NCI-H2171 treated with DMSO at 0.1 percent for 48 hours (cell line): ENCODE data around the gene THAP11.
"Not testable (repeated sequence)": the region's sequence is repeated elsewhere in the genome, so short reads cannot be mapped to it uniquely, and the experiment has no call there.

ENCODE experiments used
- DNase-seq: peaks from one replicate; lab custom pipeline; 2025; lab: John Stamatoyannopoulos, UW

THAP11 gene

DNA sequence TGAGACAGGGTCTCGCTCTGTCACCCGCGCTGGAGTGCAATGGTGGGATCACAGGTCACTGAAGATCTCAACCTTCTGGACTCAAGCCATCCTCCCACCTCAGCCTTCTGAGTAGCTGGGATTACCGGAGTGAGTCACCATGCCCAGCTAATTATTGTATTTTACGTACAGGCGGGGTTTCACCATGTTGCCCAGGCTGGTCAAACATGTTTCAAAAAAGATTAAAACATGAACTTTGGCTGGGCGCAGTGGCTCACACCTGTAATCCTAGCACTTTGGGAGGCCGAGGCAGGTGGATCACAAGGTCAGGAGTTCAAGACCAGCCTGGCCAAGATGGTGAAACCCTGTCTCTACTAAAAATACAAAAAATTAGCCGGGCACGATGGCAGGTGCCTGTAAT is 4.9 kb upstream of the THAP11 start:
- not testable (repeated sequence) for DNase-seq

DNA sequence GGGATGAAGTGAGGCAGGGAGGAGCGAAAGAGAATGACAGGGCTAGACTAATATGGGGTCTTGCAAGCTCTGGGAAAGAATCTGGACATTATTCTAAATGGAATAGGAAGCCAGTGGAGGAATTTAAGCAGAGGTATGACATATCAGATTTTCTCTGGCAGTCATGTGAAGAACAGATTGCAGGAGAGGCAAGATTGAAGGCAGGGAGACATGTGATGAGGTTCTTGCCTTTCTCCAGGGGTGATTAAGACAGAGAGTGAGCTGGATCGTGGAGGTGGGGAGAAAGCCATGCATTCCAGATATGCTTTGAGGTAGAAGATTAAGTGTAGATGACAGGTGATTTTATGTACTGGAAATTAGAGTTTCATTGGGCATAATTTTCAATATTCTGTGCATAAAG is 4.3 kb upstream of the THAP11 start:
- DNase-seq: no peak

DNA sequence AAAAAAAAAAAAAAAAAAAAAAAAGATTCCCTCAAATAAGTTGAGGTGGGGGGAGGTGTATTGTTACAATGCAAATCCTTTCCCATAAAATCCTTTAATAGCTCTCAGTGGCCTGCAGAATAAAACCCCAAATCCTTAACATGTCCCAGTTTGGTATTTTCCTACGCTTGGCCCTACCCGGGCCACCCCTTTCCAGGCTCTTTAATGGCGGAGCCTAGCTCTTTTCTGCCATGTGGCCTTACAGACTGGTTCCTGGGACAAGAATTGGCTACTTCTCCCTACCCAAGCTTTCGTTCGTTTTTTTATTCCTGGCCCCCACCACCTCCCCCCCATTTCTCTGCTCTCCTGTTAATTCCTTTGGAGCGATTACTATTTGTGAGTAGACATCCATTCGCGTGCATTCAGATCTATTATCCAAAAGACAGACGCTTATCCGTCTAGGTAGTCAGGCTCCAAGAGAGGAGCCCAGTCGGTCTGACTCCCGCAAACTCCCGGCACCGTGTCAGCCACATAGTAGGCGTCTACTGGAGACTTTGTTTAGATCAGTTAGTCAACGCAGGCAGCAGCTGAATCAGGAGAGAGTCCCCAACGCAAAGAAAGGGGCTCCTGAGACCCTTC is 813 bp upstream of the THAP11 start:
- DNase-seq: no peak

DNA sequence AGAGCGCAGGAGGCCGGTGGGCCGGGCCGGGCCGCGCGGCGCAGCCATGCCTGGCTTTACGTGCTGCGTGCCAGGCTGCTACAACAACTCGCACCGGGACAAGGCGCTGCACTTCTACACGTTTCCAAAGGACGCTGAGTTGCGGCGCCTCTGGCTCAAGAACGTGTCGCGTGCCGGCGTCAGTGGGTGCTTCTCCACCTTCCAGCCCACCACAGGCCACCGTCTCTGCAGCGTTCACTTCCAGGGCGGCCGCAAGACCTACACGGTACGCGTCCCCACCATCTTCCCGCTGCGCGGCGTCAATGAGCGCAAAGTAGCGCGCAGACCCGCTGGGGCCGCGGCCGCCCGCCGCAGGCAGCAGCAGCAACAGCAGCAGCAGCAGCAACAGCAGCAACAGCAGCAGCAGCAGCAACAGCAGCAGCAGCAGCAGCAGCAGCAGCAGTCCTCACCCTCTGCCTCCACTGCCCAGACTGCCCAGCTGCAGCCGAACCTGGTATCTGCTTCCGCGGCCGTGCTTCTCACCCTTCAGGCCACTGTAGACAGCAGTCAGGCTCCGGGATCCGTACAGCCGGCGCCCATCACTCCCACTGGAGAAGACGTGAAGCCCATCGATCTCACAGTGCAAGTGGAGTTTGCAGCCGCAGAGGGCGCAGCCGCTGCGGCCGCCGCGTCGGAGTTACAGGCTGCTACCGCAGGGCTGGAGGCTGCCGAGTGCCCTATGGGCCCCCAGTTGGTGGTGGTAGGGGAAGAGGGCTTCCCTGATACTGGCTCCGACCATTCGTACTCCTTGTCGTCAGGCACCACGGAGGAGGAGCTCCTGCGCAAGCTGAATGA is 606 bp downstream of the THAP11 start:
- DNase-seq: peak; percentile 58

DNA sequence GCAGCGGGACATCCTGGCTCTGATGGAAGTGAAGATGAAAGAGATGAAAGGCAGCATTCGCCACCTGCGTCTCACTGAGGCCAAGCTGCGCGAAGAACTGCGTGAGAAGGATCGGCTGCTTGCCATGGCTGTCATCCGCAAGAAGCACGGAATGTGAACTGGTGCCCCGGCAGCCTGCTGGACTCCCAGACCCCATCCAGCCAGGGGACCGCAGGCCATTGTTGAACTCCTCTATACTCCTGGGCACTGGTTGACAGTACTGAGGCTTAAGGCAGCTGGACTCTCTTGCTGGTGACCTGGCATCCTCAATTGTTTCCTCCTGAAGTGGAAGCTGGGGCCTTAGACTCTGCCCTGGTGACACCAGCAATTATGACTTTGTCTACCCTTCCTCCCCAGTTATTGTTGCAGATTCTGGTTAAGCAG is 1.2 kb downstream of the THAP11 start:
- no peak for DNase-seq

DNA sequence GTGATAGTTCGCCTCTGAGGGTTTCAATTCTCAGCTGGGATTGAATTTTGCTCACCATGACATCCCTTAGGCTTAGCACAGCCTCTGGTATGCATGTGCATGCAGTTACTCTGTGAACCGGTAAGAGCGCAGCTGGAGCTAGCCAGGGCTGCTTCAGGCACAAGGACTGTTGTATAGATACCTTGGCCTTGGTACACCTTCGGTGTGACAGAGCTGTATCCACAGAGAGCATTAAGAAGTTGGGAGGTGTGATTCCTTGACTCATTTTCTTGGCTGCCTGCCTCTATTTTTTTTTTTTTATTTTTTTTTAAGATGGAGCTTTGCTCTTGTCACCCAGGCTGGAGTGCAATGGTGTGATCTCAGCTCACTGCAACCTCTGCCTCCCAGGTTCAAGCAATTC is 2.4 kb downstream of the THAP11 start:
- no peak for DNase-seq

DNA sequence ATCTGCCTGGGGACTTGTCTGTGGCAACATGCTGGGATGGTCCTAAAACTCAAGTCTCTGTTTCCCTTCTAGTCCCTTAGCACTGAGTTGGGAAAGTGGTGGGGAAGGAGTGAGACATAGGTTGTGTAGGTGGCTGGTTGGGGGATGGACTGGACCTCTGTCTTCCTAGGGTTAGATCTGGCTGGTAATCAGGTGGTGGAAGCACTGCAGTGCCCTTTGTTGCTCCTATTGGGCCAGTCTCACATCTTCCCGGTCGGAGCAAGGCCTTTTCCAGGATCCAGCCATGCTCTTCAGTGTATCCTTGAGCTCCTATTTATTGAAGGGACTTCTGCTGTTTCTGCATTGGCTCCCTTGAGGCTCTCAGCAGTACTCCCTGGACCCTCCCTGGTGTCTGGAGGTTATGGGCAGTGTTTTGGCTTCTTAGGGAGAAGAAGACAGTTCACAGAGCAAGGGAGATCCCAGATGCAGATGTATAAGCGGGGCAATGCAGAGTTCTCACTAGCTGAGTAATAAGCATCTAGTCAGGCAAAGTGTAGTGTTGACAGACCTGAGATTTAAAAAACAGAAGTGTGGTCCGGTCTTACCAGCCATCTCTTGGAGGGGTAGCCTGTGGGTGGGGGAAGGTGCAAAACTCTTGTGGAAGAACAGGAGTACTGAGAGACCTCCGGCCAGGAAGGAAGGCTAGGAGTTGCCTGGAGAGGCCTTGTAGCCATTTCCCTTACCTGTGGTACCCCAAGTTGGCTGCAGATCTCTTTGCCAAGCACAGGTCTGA is 3.4 kb downstream of the THAP11 start:
- peak; percentile 6 for DNase-seq

DNA sequence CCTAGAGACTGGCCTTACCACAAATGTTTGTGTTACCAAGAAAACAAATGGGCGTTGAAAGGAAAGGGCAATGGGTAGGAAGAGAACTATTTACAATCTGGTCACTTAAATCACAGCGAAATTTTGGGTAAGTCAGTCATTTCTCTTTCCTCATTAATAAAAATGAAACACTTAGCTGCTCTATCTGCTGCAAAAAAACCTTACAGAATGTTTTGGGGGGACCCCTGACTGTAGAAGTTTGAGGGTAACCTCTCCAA is 3.9 kb downstream of the THAP11 start:
- no peak for DNase-seq

DNA sequence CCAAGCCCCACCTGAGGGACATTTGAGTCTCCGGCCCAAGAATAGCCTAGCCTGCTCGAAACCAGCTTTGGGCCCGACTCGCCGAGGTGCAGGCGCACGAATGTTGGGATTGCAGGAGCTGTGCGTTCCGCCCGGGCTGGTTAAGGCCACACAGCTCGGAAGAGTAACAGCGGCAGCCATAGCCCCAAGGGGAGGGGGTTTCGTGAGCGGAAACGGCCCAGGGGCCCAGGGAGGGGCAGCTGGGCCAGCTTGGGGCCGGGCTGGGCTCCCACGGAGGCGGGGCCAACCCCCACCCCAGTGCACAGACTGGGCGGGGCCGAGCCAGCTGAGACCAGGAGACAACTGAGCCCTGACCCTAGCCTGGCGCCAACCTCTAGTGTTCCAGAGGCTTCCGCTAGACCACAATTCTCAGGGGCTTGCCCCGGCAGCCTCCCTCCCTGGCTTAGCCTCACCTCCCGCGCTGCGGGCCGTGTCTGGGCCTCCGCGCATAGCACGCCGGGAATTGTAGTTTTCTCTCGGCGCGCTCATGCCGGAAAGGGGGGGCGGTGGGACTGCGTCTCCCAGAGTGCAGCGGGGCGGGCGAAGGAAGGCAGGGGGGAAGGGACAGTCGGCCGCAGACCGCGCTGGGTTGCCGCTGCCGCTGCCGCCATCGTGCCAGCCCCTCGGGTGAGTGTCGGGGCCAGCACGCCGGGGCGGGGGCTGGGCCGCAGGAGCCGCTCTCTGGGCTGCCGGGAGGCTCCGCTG is 4.4 kb downstream of the THAP11 start, which contains the start of gene NUTF2:
Gene NUTF2 (plus strand): TSS at position 614 of the 744 bp plus-strand sequence. CDS start 18,198 bp downstream, outside the sequence.
- DNase-seq: peak; percentile 96

DNA sequence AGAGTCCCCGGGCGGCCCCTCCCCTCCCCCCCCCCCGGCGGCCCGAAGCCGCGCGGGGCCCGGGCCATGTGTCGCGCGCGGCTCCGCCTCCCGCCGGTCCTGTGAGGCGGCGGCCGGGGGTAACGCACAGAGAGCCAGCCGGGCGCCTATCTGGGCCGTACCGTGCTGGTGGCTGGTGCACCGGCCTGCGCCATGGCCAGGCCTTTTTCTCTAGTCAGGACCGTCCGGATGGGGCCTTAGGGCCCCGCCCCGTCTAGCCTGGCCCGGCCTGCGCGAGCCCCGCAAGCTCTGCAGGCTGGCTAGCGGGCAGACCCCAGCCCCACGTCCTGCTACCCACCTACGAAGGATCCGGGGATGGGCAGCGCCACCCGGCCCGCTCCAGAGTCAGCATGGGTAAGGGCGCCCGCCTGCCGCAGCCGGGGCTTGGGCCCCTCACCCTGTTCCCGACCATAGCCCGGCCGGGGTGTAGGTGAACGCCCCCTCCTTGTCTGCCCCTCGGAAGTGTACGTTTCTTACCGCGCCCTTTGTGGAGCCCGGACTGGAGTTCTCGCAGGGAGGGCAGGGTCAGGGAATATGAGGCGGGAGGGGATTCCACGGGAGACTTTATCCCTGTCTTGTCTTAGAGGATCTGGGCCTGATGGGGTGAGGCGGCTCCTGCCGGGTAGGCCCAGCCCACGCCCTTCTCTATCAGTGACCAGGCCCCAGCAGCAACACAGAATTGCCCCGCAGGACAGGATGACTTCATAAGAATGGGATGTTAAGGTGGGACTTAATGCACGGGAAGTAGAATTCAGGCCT is 5.1 kb downstream of the THAP11 start, which contains the start of gene CENPT:
Gene CENPT (minus strand): TSS at position 630 of the 798 bp plus-strand sequence. CDS start 13,834 bp downstream, outside the sequence.
- no peak for DNase-seq

DNA sequence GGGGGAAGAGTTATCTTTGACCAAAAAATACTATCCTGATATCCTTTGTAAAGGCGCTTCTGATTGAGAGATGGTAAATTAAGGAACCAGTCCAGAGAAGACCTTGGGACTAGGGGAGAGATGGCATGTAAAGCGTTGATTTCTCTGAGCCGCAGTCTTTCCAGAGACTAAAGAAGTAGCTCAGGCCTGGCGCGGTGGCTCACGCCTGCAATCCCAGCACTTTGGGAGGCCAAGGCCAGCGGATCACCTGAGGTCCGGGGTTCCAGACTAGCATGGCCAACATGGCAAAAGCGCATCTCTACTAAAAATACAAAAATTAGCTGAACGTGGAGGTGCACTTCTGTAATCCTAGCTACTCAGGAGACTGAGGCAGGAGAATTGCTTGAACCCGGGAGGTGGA is 6.0 kb downstream of the THAP11 start:
- no peak for DNase-seq

DNA sequence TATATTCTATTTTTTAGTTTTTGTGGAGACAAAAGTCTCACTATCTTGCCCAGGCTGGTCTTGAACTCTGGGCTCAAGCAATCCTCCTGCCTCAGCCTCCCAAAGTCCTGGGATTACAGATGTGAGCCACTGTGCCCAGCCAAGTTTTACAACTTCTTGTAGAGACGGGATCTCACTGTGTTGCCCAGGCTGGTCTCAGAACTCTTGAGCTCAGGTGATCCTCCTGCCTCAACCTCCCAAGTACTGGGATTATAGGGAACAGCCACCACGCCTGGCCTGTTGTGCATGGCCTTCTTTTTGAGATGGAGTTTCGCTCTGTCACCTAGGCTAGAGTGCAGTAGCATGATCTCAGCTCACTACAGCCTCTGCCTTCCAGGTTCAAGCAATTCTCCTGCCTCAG is 11.6 kb downstream of the THAP11 start:
- no peak for DNase-seq

DNA sequence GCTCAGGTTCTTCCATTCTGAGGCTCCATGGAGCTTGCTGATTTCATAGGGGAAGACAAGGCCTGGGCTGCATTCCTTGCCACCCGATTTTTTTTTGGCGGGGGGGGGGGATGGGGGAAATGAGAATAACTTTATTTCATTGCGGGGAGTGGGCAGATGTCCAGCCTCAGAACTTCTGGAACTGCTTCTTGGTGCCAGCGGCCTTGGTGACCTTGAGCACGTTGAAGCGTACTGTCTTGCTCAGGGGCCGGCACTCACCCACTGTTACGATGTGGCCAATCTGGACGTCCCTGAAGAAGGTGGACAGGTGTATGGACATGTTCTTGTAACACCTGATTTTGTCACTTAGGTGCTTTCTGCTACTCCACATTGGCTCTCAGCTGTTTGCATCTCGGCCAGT is 13.7 kb downstream of the THAP11 start:
- DNase-seq: no peak

DNA sequence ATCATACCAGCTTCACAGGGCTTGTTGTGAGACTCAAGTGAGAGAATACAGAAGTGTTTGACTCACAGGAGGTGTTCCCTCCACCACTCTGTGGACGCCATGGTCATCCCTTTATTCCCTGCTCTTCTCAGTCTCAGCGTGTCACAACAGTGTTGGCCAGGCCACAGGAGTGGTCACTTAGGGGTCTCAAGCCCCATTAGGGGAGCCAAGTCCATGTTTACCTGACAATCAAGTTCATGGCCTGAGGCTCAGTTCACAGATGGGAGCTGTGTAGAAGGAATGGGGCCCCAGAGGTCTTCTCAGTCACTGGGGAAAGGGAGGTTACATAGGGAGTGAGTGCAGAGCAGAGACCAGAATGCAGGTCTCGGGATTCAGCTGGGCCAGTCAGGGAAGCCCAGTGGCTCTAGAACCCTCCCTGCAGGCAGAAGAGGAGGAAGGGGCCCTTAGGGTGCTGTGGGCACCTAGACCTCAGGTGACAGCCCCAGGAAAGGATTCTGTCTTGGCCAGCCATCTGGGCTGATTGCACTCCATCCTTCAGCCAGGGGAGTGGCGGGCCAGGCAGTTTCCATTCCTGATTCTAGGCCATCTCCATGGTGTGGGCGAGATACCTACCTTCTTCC is 14.9 kb downstream of the THAP11 start:
- no peak for DNase-seq

DNA sequence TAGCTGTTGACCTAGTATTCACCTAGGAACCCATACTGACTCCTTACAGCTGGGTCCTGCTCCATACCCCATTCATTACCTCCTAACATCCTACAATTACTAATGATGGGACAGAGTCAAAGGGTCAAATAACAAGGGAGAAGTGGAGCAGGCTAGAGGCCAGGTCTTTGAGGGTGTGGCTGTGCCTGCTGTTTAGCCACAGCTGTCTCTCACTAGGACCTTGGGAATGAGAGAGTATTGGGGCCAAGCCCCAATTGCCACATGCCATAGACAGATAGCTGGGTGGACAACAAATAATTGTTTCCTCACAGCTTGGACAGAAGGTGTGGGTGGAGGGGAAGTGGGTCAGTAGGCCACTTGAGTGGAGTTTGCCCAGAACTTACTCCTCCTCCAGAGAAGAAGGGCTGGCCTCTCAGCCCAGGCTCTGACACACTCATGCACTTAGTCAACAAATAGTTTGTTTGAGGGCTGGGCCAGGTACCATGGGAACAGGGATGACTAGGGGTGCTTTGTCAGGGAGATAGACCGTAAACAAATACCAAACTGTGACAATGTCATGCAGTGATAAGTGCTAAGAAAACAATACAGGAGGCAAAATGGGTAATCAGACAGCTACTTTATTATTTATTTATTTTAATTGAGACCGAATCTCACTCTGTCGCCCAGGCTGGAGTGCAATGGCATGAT is 15.6 kb downstream of the THAP11 start:
- DNase-seq: no peak

DNA sequence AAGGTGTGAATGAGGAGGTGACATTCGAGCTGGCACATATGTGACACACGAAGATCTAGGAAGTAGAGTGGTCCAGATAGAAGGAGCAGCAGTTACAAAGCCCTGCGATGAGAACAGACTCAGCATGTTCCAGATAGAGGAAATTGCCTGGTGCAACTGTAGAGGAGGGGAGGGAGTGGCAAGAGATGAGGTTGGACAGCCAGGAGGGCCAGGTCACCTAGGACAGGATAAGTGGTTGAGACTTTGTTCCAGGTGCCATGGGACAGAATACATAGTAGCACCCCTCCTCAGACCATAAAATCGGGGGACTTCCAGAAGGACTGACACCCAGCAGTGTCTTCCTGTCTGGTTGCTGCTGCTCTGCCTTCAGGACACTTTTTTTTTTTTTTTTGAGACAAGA is 16.4 kb downstream of the THAP11 start:
- DNase-seq: no peak

DNA sequence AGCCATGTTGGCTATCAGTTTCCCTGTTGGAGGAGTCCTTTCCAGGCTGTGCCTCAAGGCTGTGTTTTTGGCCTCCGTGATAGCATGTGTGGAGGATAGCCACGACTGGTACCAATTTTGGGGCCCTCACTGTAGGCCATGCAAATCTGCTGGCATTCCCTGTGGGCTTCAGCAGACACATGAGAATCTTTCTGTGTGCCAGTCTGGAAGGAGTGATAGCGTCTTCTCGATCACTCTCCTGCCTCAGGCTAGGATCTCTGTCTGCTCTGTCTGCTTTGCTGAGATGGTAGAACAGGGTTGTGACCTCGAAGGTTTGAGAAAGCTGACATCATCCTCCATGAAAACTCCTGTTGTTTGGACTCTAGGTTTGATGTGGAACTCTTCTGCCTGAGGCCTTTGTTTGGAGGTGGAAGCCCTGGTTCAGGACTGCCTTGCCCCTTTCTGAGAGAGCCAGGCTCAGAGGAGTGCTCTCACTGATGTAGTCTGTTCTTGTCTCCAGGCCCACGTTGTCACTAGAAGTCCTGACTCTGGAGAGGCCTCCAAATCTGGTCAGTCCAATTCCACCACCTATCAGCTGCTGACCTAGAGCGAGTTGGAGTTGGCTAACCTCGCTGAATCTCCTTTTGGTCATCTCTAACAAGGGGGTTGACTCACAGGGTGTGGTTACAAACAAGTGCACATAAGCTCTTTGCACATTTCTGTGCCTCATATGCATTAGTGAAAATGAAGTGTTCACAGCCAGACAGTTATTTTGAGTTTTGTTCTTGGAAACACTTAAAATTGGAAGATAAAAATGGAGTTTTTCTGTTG is 18.7 kb downstream of the THAP11 start:
- no peak for DNase-seq

DNA sequence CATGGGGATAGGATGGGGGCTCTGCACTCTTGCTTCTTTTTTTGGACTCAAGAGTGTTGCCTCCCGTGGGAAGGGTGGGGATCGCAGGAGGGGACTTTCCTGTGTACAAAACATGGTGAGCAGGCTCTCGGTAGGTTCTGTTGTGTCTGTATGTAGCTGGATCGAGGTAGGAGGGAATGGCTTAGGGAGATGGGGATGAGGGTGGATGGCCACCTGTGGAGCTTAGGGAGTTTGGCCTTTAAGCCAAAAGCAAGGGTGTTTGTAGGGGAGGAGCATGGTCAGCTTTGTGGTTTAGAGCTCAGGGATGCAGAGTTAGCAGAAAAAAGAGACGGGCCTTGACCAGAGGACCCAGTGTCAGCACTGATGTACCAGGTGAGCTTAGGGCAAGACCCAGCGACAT is 19.8 kb downstream of the THAP11 start:
- DNase-seq: no peak
